Measurements from ENCODE around the gene GLYATL3. TPM values are rescaled to one million over a fixed set of nuclear protein-coding genes. Genes with fewer than 3 reads are reported as not detected.

Gene GLYATL3
- total and polyA plus RNA-seq, 10 of the 15 experiments (the other 5 are each of a cell fraction or from before 2014, with no cell fraction given) = not detected

- TF ChIP-seq ZBTB40 (IDR thresholded peaks at IDR 0.05; ENCODE audit: borderline replicate concordance) = no peak
- no peak for TF ChIP-seq ZZZ3 (IDR thresholded peaks at IDR 0.05; ENCODE audit: control insufficient read depth, insufficient read length, low read depth)
- TF ChIP-seq E4F1 (IDR thresholded peaks at IDR 0.05; ENCODE audit: borderline replicate concordance, partially characterized antibody) = no peak
- no peak for TF ChIP-seq NRF1 (conservative IDR thresholded peaks at IDR 0.05; ENCODE audit: low read depth, low read length)
- TF ChIP-seq NFYB (IDR thresholded peaks at IDR 0.05; ENCODE audit: insufficient read depth, low read depth, low read length) = no peak
- no peak for TF ChIP-seq E2F8 (IDR thresholded peaks at IDR 0.05; ENCODE audit: low read depth, partially characterized antibody)
- no peak for TF ChIP-seq PRDM15 (CRISPR knock-in tag; IDR thresholded peaks at IDR 0.05)
Measured at GRCh38 chr6:49463612-49463967, 36.1 kb upstream of the GLYATL3 start (continued).
